Measurements from ENCODE around the gene TAS2R9.
"Not testable (repeated sequence)": the region's sequence is repeated elsewhere in the genome, so short reads cannot be mapped to it uniquely, and the experiment has no call there.

TAS2R9 gene

GRCh38 chr12:10810068-10810467 is at the start of gene TAS2R9:
Gene TAS2R9, minus strand, starts transcription at chr12:10810168. Its CDS starts 93 bp downstream, at chr12:10810075.
- DNase-seq, result no peak
- in situ Hi-C loops (cut with HindIII; ENCODE audit: low pct_ligation_motif_present, low pct_unique_long_range_greater_than_20kb, low sequenced_read_pairs), result no loop called here

- in situ Hi-C loops (cut with HindIII; ENCODE audit: low pct_ligation_motif_present, low pct_unique_long_range_greater_than_20kb, low sequenced_read_pairs), result no loop called here
- no peak for DNase-seq
Observed at GRCh38 chr12:10855807-10856206, 45.8 kb upstream of the TAS2R9 start.

GRCh38 chr12:10853776-10854175 is 43.8 kb upstream of the TAS2R9 start:
- no peak for DNase-seq
- in situ Hi-C loops (cut with HindIII; ENCODE audit: low pct_ligation_motif_present, low pct_unique_long_range_greater_than_20kb, low sequenced_read_pairs), result no loop called here

- DNase-seq, result no peak
- in situ Hi-C loops (cut with HindIII; ENCODE audit: low pct_ligation_motif_present, low pct_unique_long_range_greater_than_20kb, low sequenced_read_pairs), result no loop called here
Observed at GRCh38 chr12:10851243-10851858, 41.4 kb upstream of the TAS2R9 start.

GRCh38 chr12:10849425-10849878 is 39.5 kb upstream of the TAS2R9 start, which contains the start of gene PRR4:
Gene PRR4, minus strand, starts transcription at chr12:10849475. Its CDS starts 38 bp downstream, at chr12:10849437.
- no peak for DNase-seq
- in situ Hi-C loops (cut with HindIII; ENCODE audit: low pct_ligation_motif_present, low pct_unique_long_range_greater_than_20kb, low sequenced_read_pairs), result no loop called here

GRCh38 chr12:10847744-10848143 is 37.8 kb upstream of the TAS2R9 start:
- in situ Hi-C loops (cut with HindIII; ENCODE audit: low pct_ligation_motif_present, low pct_unique_long_range_greater_than_20kb, low sequenced_read_pairs), result no loop called here
- no peak for DNase-seq

- in situ Hi-C loops (cut with HindIII; ENCODE audit: low pct_ligation_motif_present, low pct_unique_long_range_greater_than_20kb, low sequenced_read_pairs), result no loop called here
- DNase-seq, result no peak
Observed at GRCh38 chr12:10842862-10843261, 32.9 kb upstream of the TAS2R9 start.

GRCh38 chr12:10838461-10838860 is 28.5 kb upstream of the TAS2R9 start:
- DNase-seq, result no peak
- in situ Hi-C loops (cut with HindIII; ENCODE audit: low pct_ligation_motif_present, low pct_unique_long_range_greater_than_20kb, low sequenced_read_pairs), result no loop called here

GRCh38 chr12:10829994-10830393 is 20.0 kb upstream of the TAS2R9 start:
- in situ Hi-C loops (cut with HindIII; ENCODE audit: low pct_ligation_motif_present, low pct_unique_long_range_greater_than_20kb, low sequenced_read_pairs), result no loop called here
- DNase-seq, result no peak

- in situ Hi-C loops (cut with HindIII; ENCODE audit: low pct_ligation_motif_present, low pct_unique_long_range_greater_than_20kb, low sequenced_read_pairs), result no loop called here
- no peak for DNase-seq
Observed at GRCh38 chr12:10826258-10826657, 16.3 kb upstream of the TAS2R9 start, which contains the start of gene TAS2R10. Gene TAS2R10, minus strand, starts transcription at chr12:10826358. Its CDS starts 89 bp downstream, at chr12:10826269.

GRCh38 chr12:10824957-10825356 is 15.0 kb upstream of the TAS2R9 start:
- DNase-seq, result no peak
- in situ Hi-C loops (cut with HindIII; ENCODE audit: low pct_ligation_motif_present, low pct_unique_long_range_greater_than_20kb, low sequenced_read_pairs), result no loop called here

GRCh38 chr12:10811883-10812536 is 2.0 kb upstream of the TAS2R9 start:
- in situ Hi-C loops (cut with HindIII; ENCODE audit: low pct_ligation_motif_present, low pct_unique_long_range_greater_than_20kb, low sequenced_read_pairs), result no loop called here
- DNase-seq, result no peak

- in situ Hi-C loops (cut with HindIII; ENCODE audit: low pct_ligation_motif_present, low pct_unique_long_range_greater_than_20kb, low sequenced_read_pairs), result no loop called here
- DNase-seq, result no peak
Observed at GRCh38 chr12:10807186-10807585, 2.8 kb downstream of the TAS2R9 start, which contains the start of gene TAS2R8. Gene TAS2R8, minus strand, starts transcription at chr12:10807286. Its CDS starts 306 bp downstream, at chr12:10806980.

- no peak for DNase-seq
- in situ Hi-C loops (cut with HindIII; ENCODE audit: low pct_ligation_motif_present, low pct_unique_long_range_greater_than_20kb, low sequenced_read_pairs), result no loop called here
Observed at GRCh38 chr12:10802587-10802986, 7.4 kb downstream of the TAS2R9 start, which contains the start of gene TAS2R7. Gene TAS2R7, minus strand, starts transcription at chr12:10802627. Its CDS starts 57 bp downstream, at chr12:10802570.

GRCh38 chr12:10801741-10802140 is 8.2 kb downstream of the TAS2R9 start:
- no peak for DNase-seq
- in situ Hi-C loops (cut with HindIII; ENCODE audit: low pct_ligation_motif_present, low pct_unique_long_range_greater_than_20kb, low sequenced_read_pairs), result no loop called here

- in situ Hi-C loops (cut with HindIII; ENCODE audit: low pct_ligation_motif_present, low pct_unique_long_range_greater_than_20kb, low sequenced_read_pairs), result loop anchor here (25.0 kb wide), 1 partner anchor 693 kb away; no protein-coding TSS in a partner anchor
Observed at GRCh38 chr12:10794222-10794621, 15.7 kb downstream of the TAS2R9 start.

GRCh38 chr12:10791769-10792168 is 18.2 kb downstream of the TAS2R9 start:
- DNase-seq, result not testable (repeated sequence)
- in situ Hi-C loops (cut with HindIII; ENCODE audit: low pct_ligation_motif_present, low pct_unique_long_range_greater_than_20kb, low sequenced_read_pairs), result loop anchor here (25.0 kb wide), 1 partner anchor 696 kb away; no protein-coding TSS in a partner anchor

More at GRCh38 chr12:10794222-10794621, 15.7 kb downstream of the TAS2R9 start:
- no peak for DNase-seq

- in situ Hi-C loops (cut with HindIII; ENCODE audit: low pct_ligation_motif_present, low pct_unique_long_range_greater_than_20kb, low sequenced_read_pairs), result loop anchor here (25.0 kb wide), 1 partner anchor 704 kb away; no protein-coding TSS in a partner anchor
- no peak for DNase-seq
Observed at GRCh38 chr12:10783252-10783651, 26.7 kb downstream of the TAS2R9 start.

- no peak for DNase-seq
- in situ Hi-C loops (cut with HindIII; ENCODE audit: low pct_ligation_motif_present, low pct_unique_long_range_greater_than_20kb, low sequenced_read_pairs), result loop anchor here (25.0 kb wide), 1 partner anchor 708 kb away; no protein-coding TSS in a partner anchor
Observed at GRCh38 chr12:10779103-10779502, 30.9 kb downstream of the TAS2R9 start.
